Kidney (tissue), 14 donors: ENCODE data around the gene SWT1. TPM values are rescaled to one million over a fixed set of nuclear protein-coding genes. Genes with fewer than 3 reads are reported as not detected.
"Not testable (repeated sequence)": the region's sequence is repeated elsewhere in the genome, so short reads cannot be mapped to it uniquely, and the experiment has no call there.

Experiments
- DNase-seq, 5 donors: peaks; one replicate each; pipeline ENCODE4 v3.0.0-alpha.2; 2013 to 2020
- FAIRE-seq: peaks from 2 replicates; lab custom pipeline; 2012; peaks lifted over from hg19 to GRCh38; lab: Jason Lieb, UNC
- H3K27ac ChIP-seq, 2 donors: one replicate each; pipeline ENCODE4 v1.7.0; 2013; ENCODE audit warnings: low read depth in 2 of 2, low read length in 2 of 2, inconsistent platforms in 1 of 2
- H3K27me3 ChIP-seq: one replicate; pipeline ENCODE4 v1.7.1; 2013; ENCODE audit warnings: low read length, inconsistent platforms; ENCODE audit not compliant: control insufficient read depth, insufficient read depth
- H3K36me3 ChIP-seq, 3 donors: one replicate each; pipeline versions ENCODE4 v1.7.0 to v1.7.1; 2013; ENCODE audit warnings: low read length in 3 of 3, control low read depth in 1 of 3, inconsistent platforms in 1 of 3; ENCODE audit not compliant: insufficient read depth in 3 of 3, control insufficient read depth in 2 of 3
- H3K4me1 ChIP-seq, 3 donors: one replicate each; pipeline versions ENCODE4 v1.7.0 to v1.7.1; 2013; ENCODE audit warnings: low read length in 3 of 3, inconsistent platforms in 1 of 3, low read depth in 1 of 3; ENCODE audit not compliant: control insufficient read depth in 2 of 3, insufficient read depth in 2 of 3
- H3K4me3 ChIP-seq, 3 donors: one replicate each; pipeline versions ENCODE4 v1.7.0 to v1.8.1; 2013; ENCODE audit warnings: low read length in 3 of 3, control low read depth in 1 of 3, inconsistent platforms in 1 of 3
- H3K9ac ChIP-seq, 3 donors: one replicate each; pipeline versions ENCODE4 v1.7.0 to v1.7.1; 2013; ENCODE audit warnings: low read length in 3 of 3, control low read depth in 1 of 3, inconsistent platforms in 1 of 3
- H3K9me3 ChIP-seq, 3 donors: one replicate each; pipeline versions ENCODE4 v1.7.0 to v1.7.1; 2013; ENCODE audit warnings: low read length in 3 of 3, control low read depth in 1 of 3, inconsistent platforms in 1 of 3; ENCODE audit not compliant: control insufficient read depth in 2 of 3, insufficient read depth in 1 of 3
- intact Hi-C: fragments of 100-400 bp; cut with DNase I; formaldehyde crosslinking; loops from one replicate; pipeline ENCODE4 v1.11.1; 2022
- polyA plus RNA-seq: library from polyadenylated mRNA; stranded (reverse); fragments of 350-450 nt; fragmentation: Illumina TruSeq; extraction: RNeasy Lipid Tissue Mini Kit (QIAGEN cat#74804); gene quantifications from one replicate; pipeline ENCODE4 v1.2.3, GENCODE V29; 2014; ENCODE audit warnings: low read depth, low replicate concordance; ENCODE audit not compliant: insufficient read depth
- total RNA-seq: library from RNA; stranded (reverse); fragmentation: NEBNext Ultra II Directional; extraction: Animal tissue kit (Norgen Biotek cat#: 25700); gene quantifications from one replicate; pipeline ENCODE4 v1.2.1, GENCODE V29; 2021
- TF ChIP-seq, protein P1 (sequence below): IDR thresholded peaks from 3 replicates; pipeline ENCODE4 v1.5.1; 2012; ENCODE audit warnings: mild to moderate bottlenecking, moderate library complexity, borderline replicate concordance; ENCODE audit not compliant: insufficient read depth; ENCODE audit errors: extremely low read depth
- donor health status: control.
- donor health status: control.
- donor health status: control.
- donor health status: control.
- donor health status: control.
- donor health status: DM: yes; HTN: yes; CAD: no.
- donor health status: Normal renal cell carcinoma (clear cell type).

The SWT1 gene
- total and polyA plus RNA-seq, 2 donors from 2014 or later = 2.9 to 6.5 TPM

GRCh38 chr1:185228979-185229378 lies 72.0 kb downstream of the SWT1 start:
- no peak overlapping the region for H3K9ac ChIP-seq
- H3K4me1 ChIP-seq = no peaks in the 10 kb centered on the region
- DNase-seq = no peak
- peaks cover 0 to 5% (median 0%) of the 10 kb centered on the region in 3 donors for H3K9me3 ChIP-seq
- FAIRE-seq = no peak
- TF ChIP-seq, protein P1, sequence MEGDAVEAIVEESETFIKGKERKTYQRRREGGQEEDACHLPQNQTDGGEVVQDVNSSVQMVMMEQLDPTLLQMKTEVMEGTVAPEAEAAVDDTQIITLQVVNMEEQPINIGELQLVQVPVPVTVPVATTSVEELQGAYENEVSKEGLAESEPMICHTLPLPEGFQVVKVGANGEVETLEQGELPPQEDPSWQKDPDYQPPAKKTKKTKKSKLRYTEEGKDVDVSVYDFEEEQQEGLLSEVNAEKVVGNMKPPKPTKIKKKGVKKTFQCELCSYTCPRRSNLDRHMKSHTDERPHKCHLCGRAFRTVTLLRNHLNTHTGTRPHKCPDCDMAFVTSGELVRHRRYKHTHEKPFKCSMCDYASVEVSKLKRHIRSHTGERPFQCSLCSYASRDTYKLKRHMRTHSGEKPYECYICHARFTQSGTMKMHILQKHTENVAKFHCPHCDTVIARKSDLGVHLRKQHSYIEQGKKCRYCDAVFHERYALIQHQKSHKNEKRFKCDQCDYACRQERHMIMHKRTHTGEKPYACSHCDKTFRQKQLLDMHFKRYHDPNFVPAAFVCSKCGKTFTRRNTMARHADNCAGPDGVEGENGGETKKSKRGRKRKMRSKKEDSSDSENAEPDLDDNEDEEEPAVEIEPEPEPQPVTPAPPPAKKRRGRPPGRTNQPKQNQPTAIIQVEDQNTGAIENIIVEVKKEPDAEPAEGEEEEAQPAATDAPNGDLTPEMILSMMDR = no peak
- no peak overlapping the region for H3K4me3 ChIP-seq
- intact Hi-C loops = no loop called here
- H3K27me3 ChIP-seq = no peaks in the 10 kb centered on the region
- no peaks in the 10 kb centered on the region for H3K36me3 ChIP-seq
- H3K27ac ChIP-seq = no peak overlapping the region

DNA sequence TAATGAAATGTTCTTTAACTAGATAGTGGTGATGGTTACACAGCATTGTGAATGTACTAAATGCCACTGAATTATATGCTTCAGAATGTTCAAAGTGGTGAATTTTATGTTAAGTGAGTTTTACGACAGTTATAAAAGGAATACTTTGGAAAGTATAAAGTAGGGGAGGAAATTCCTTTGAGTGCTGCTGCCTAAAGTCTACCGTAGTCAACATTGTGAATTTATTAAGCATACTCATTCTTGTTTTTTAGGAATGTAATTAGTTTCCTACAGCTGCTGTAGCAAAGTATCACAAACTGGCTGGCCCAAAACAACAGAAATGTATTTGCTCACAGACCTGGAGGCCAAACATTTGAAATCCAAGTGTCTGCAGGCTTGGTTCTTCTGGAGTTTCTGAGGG lies 73.0 kb downstream of the SWT1 start:
- FAIRE-seq (no peak), DNase-seq (peak in 1 of 5 donors; percentile 20)
- no peak overlapping the region for H3K4me3 ChIP-seq
- H3K4me1 ChIP-seq = no peaks in the 10 kb centered on the region
- intact Hi-C loops = loop anchor here (10.0 kb wide), 1 partner anchor 455 kb away; no protein-coding TSS in a partner anchor
- no peak overlapping the region for H3K9ac ChIP-seq
- H3K27me3 ChIP-seq = no peaks in the 10 kb centered on the region
- H3K27ac ChIP-seq = no peak overlapping the region
- no peaks in the 10 kb centered on the region for H3K36me3 ChIP-seq
- no peaks in the 10 kb centered on the region for H3K9me3 ChIP-seq
- TF ChIP-seq, protein P1 = no peak

GRCh38 chr1:185232874-185233273 lies 75.9 kb downstream of the SWT1 start:
- FAIRE-seq (no peak), DNase-seq (no peak)
- Histone ChIP-seq H3K36me3 (no peaks in the 10 kb centered on the region), H3K4me1 (no peaks in the 10 kb centered on the region), H3K9ac (no peak overlapping the region), H3K4me3 (no peak overlapping the region), H3K9me3 (no peaks in the 10 kb centered on the region), H3K27ac (no peak overlapping the region), H3K27me3 (no peaks in the 10 kb centered on the region)
- intact Hi-C loops = loop anchor here (10.0 kb wide), 1 partner anchor 452 kb away; no protein-coding TSS in a partner anchor
- TF ChIP-seq, protein P1 = no peak

- H3K4me1 ChIP-seq, H3K9me3 ChIP-seq, DNase-seq, H3K27me3 ChIP-seq, H3K36me3 ChIP-seq, H3K27ac ChIP-seq, H3K9ac ChIP-seq, H3K4me3 ChIP-seq, FAIRE-seq: not testable (repeated sequence)
- intact Hi-C loops = loop anchor here (10.0 kb wide), 1 partner anchor 451 kb away; no protein-coding TSS in a partner anchor
These were observed 77.2 kb downstream of the SWT1 start for GRCh38 chr1:185234183-185234582.

DNA sequence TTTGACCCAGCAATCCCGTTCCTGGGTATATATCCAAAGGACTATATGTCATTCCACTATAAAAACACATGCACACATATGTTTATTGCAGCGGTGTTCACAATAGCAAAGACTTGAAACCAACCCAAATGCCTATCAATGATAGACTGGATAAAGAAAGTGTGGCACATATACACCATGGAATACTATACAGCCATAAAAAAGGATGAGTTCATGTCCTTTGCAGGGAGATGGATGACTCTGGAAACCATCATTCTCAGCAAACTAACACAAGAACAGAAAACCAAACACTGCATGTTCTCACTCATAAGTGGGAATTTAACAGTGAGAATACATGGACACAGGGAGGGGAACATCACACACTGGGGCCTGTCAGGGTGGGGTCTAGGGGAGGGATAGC lies 80.2 kb downstream of the SWT1 start:
- not testable (repeated sequence) for H3K4me3 ChIP-seq, FAIRE-seq, H3K9ac ChIP-seq, H3K36me3 ChIP-seq, H3K27me3 ChIP-seq, H3K27ac ChIP-seq, H3K9me3 ChIP-seq, H3K4me1 ChIP-seq, DNase-seq
- intact Hi-C loops = loop anchor here (10.0 kb wide), 1 partner anchor 448 kb away; no protein-coding TSS in a partner anchor
